Measurements from ENCODE around the gene NRBF2.

NRBF2 gene

GRCh38 chr10:63154546-63155387, 21.6 kb downstream of the NRBF2 start:
- Histone ChIP-seq H3K9ac (ENCODE audit: low read length) (no peak overlapping the region), H3K9me3 (ENCODE audit: control insufficient read depth, low read length) (no peaks in the 10 kb centered on the region), H3K4me3 (ENCODE audit: low read length) (no peak overlapping the region), H3K4me1 (ENCODE audit: control insufficient read depth, insufficient read depth, low read length) (peaks cover 15% of the 10 kb centered on the region), H3K36me3 (ENCODE audit: control insufficient read depth, insufficient read depth, low read length) (no peaks in the 10 kb centered on the region), H3K27me3 (ENCODE audit: control insufficient read depth, insufficient read depth, low read length) (no peaks in the 10 kb centered on the region)

GRCh38 chr10:63155388-63156020, 22.4 kb downstream of the NRBF2 start:
- Histone ChIP-seq H3K36me3 (ENCODE audit: control insufficient read depth, insufficient read depth, low read length) (no peaks in the 10 kb centered on the region), H3K9me3 (ENCODE audit: control insufficient read depth, low read length) (no peaks in the 10 kb centered on the region), H3K27me3 (ENCODE audit: control insufficient read depth, insufficient read depth, low read length) (no peaks in the 10 kb centered on the region), H3K9ac (ENCODE audit: low read length) (no peak overlapping the region), H3K4me3 (ENCODE audit: low read length) (no peak overlapping the region), H3K4me1 (ENCODE audit: control insufficient read depth, insufficient read depth, low read length) (peaks cover 15% of the 10 kb centered on the region)

- H3K36me3 ChIP-seq (ENCODE audit: control insufficient read depth, insufficient read depth, low read length): no peaks in the 10 kb centered on the region
- no peak overlapping the region for H3K4me3 ChIP-seq (ENCODE audit: low read length)
- no peak overlapping the region for H3K9ac ChIP-seq (ENCODE audit: low read length)
- H3K27me3 ChIP-seq (ENCODE audit: control insufficient read depth, insufficient read depth, low read length): no peaks in the 10 kb centered on the region
- peaks cover 15% of the 10 kb centered on the region for H3K4me1 ChIP-seq (ENCODE audit: control insufficient read depth, insufficient read depth, low read length)
- no peaks in the 10 kb centered on the region for H3K9me3 ChIP-seq (ENCODE audit: control insufficient read depth, low read length)
These were observed 23.1 kb downstream of the NRBF2 start for GRCh38 chr10:63156236-63156635.

GRCh38 chr10:63157845-63158624, 24.9 kb downstream of the NRBF2 start:
- no peaks in the 10 kb centered on the region for H3K36me3 ChIP-seq (ENCODE audit: control insufficient read depth, insufficient read depth, low read length)
- H3K4me1 ChIP-seq (ENCODE audit: control insufficient read depth, insufficient read depth, low read length): peaks cover 15% of the 10 kb centered on the region
- no peak overlapping the region for H3K4me3 ChIP-seq (ENCODE audit: low read length)
- no peaks in the 10 kb centered on the region for H3K9me3 ChIP-seq (ENCODE audit: control insufficient read depth, low read length)
- peak overlapping the region; percentile 17 for H3K9ac ChIP-seq (ENCODE audit: low read length)
- H3K27me3 ChIP-seq (ENCODE audit: control insufficient read depth, insufficient read depth, low read length): no peaks in the 10 kb centered on the region

GRCh38 chr10:63161592-63161991, 28.5 kb downstream of the NRBF2 start:
- Histone ChIP-seq H3K4me1 (ENCODE audit: control insufficient read depth, insufficient read depth, low read length) (peaks cover 8% of the 10 kb centered on the region), H3K9me3 (ENCODE audit: control insufficient read depth, low read length) (no peaks in the 10 kb centered on the region), H3K4me3 (ENCODE audit: low read length) (no peak overlapping the region), H3K36me3 (ENCODE audit: control insufficient read depth, insufficient read depth, low read length) (no peaks in the 10 kb centered on the region), H3K27me3 (ENCODE audit: control insufficient read depth, insufficient read depth, low read length) (no peaks in the 10 kb centered on the region), H3K9ac (ENCODE audit: low read length) (no peak overlapping the region)

GRCh38 chr10:63164166-63164623, 31.1 kb downstream of the NRBF2 start:
- Histone ChIP-seq H3K4me3 (ENCODE audit: low read length) (no peak overlapping the region), H3K9ac (ENCODE audit: low read length) (no peak overlapping the region), H3K36me3 (ENCODE audit: control insufficient read depth, insufficient read depth, low read length) (no peaks in the 10 kb centered on the region), H3K9me3 (ENCODE audit: control insufficient read depth, low read length) (no peaks in the 10 kb centered on the region), H3K27me3 (ENCODE audit: control insufficient read depth, insufficient read depth, low read length) (no peaks in the 10 kb centered on the region), H3K4me1 (ENCODE audit: control insufficient read depth, insufficient read depth, low read length) (peaks cover 2% of the 10 kb centered on the region)

- H3K4me1 ChIP-seq (ENCODE audit: control insufficient read depth, insufficient read depth, low read length): peaks cover 10% of the 10 kb centered on the region
- H3K9me3 ChIP-seq (ENCODE audit: control insufficient read depth, low read length): no peaks in the 10 kb centered on the region
- H3K36me3 ChIP-seq (ENCODE audit: control insufficient read depth, insufficient read depth, low read length): no peaks in the 10 kb centered on the region
- no peaks in the 10 kb centered on the region for H3K27me3 ChIP-seq (ENCODE audit: control insufficient read depth, insufficient read depth, low read length)
- H3K9ac ChIP-seq (ENCODE audit: low read length): no peak overlapping the region
- H3K4me3 ChIP-seq (ENCODE audit: low read length): no peak overlapping the region
These were observed 32.1 kb downstream of the NRBF2 start for GRCh38 chr10:63165249-63165648.

- no peak overlapping the region for H3K9ac ChIP-seq (ENCODE audit: low read length)
- no peaks in the 10 kb centered on the region for H3K27me3 ChIP-seq (ENCODE audit: control insufficient read depth, insufficient read depth, low read length)
- H3K4me3 ChIP-seq (ENCODE audit: low read length): no peak overlapping the region
- no peaks in the 10 kb centered on the region for H3K9me3 ChIP-seq (ENCODE audit: control insufficient read depth, low read length)
- H3K4me1 ChIP-seq (ENCODE audit: control insufficient read depth, insufficient read depth, low read length): peaks cover 13% of the 10 kb centered on the region
- peaks cover 5% of the 10 kb centered on the region for H3K36me3 ChIP-seq (ENCODE audit: control insufficient read depth, insufficient read depth, low read length)
These were observed 33.7 kb downstream of the NRBF2 start for GRCh38 chr10:63166742-63167258.

- Histone ChIP-seq H3K4me1 (ENCODE audit: control insufficient read depth, insufficient read depth, low read length) (peaks cover 13% of the 10 kb centered on the region), H3K9me3 (ENCODE audit: control insufficient read depth, low read length) (no peaks in the 10 kb centered on the region), H3K9ac (ENCODE audit: low read length) (no peak overlapping the region), H3K27me3 (ENCODE audit: control insufficient read depth, insufficient read depth, low read length) (no peaks in the 10 kb centered on the region), H3K36me3 (ENCODE audit: control insufficient read depth, insufficient read depth, low read length) (peaks cover 5% of the 10 kb centered on the region), H3K4me3 (ENCODE audit: low read length) (no peak overlapping the region)
These were observed 35.8 kb downstream of the NRBF2 start for GRCh38 chr10:63168821-63169462.

- Histone ChIP-seq H3K9me3 (ENCODE audit: control insufficient read depth, low read length) (no peaks in the 10 kb centered on the region), H3K4me1 (ENCODE audit: control insufficient read depth, insufficient read depth, low read length) (peaks cover 13% of the 10 kb centered on the region), H3K9ac (ENCODE audit: low read length) (no peak overlapping the region), H3K36me3 (ENCODE audit: control insufficient read depth, insufficient read depth, low read length) (peaks cover 5% of the 10 kb centered on the region), H3K4me3 (ENCODE audit: low read length) (no peak overlapping the region), H3K27me3 (ENCODE audit: control insufficient read depth, insufficient read depth, low read length) (no peaks in the 10 kb centered on the region)
These were observed 36.5 kb downstream of the NRBF2 start for GRCh38 chr10:63169624-63170023.

- H3K9ac ChIP-seq (ENCODE audit: low read length): no peak overlapping the region
- no peak overlapping the region for H3K4me3 ChIP-seq (ENCODE audit: low read length)
- H3K4me1 ChIP-seq (ENCODE audit: control insufficient read depth, insufficient read depth, low read length): peaks cover 13% of the 10 kb centered on the region
- H3K9me3 ChIP-seq (ENCODE audit: control insufficient read depth, low read length): no peaks in the 10 kb centered on the region
- H3K36me3 ChIP-seq (ENCODE audit: control insufficient read depth, insufficient read depth, low read length): peaks cover 5% of the 10 kb centered on the region
- no peaks in the 10 kb centered on the region for H3K27me3 ChIP-seq (ENCODE audit: control insufficient read depth, insufficient read depth, low read length)
These were observed 38.2 kb downstream of the NRBF2 start for GRCh38 chr10:63171255-63171855.
